Erythroblast (primary cell): ENCODE measurements around the gene SNRPA.

Source experiments
- GATA1 ChIP-seq: IDR thresholded peaks from 2 replicates; pipeline ENCODE4 v1.6.1; 2011; ENCODE audit warnings: low read depth, mild to moderate bottlenecking, control low read depth, low read length, moderate library complexity
- POLR2A ChIP-seq: IDR thresholded peaks from 2 replicates; pipeline ENCODE4 v1.6.1; 2011; ENCODE audit warnings: mild to moderate bottlenecking, low read length

DNA sequence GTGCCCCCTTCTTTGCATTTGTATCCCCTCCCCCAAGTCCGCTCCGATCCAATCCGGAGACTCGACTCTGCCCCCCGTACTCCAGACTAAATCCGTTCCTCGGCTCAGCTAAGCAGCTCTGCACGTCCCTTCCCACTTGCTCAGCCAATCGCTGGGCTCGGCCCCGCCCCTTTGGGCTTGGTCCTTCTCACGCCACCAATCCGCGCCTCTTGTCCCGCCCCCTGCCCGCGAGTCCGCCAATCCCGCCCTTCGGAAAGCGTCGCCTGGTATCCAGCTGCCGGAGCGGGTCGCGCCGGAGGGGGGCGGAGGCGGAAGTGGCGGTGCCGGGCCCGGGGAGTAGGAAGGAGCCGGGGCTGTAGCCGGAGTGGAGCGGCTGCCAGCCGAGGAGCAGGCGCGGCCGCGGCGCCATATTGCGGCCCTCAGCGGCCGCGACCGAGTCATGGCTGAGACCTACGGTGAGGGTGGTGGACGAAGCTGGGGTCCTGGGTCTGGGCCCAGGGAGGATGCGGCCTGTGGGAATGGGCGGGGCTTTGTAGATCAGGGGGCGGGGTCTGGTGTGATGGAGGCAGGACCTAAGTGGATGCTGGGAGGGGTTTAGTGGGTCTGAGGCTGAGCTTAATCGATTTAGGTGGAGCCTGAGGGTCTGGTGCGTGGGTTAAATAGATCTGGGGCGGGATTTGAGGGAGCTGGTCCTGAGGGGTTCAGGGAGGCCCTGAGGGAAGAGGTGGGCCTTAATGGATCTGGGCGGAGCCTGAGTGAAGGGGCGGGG is 27.1 kb downstream of the SNRPA start, which contains the start of gene RAB4B:
- TF ChIP-seq POLR2A (peak; percentile 62), GATA1 (no peak)
